GM19351 (cell line): ENCODE data around the gene CACNA1H.

Experiments used
- ATAC-seq: cut with Tn5 transposase; IDR thresholded peaks from one replicate; pipeline ENCODE4 v1.9.1; 2021; ENCODE audit warnings: mild to moderate bottlenecking, moderate library complexity; ENCODE audit not compliant: unreplicated experiment

The CACNA1H gene

GRCh38 chr16:1140582-1141162 lies 12.2 kb upstream of the CACNA1H start:
- no peak for ATAC-seq

GRCh38 chr16:1141191-1141590 lies 11.7 kb upstream of the CACNA1H start:
- ATAC-seq = no peak

- no peak for ATAC-seq
These were observed 11.2 kb upstream of the CACNA1H start for GRCh38 chr16:1141716-1142115.

- ATAC-seq = no peak
These were observed 10.0 kb upstream of the CACNA1H start for GRCh38 chr16:1142911-1143310.

GRCh38 chr16:1143761-1144450 lies 9.0 kb upstream of the CACNA1H start:
- no peak for ATAC-seq

GRCh38 chr16:1144476-1145382 lies 8.2 kb upstream of the CACNA1H start:
- ATAC-seq = no peak

- ATAC-seq = no peak
These were observed 7.4 kb upstream of the CACNA1H start for GRCh38 chr16:1145383-1146100.

GRCh38 chr16:1146409-1146808 lies 6.5 kb upstream of the CACNA1H start:
- no peak for ATAC-seq

GRCh38 chr16:1147027-1147426 lies 5.9 kb upstream of the CACNA1H start:
- ATAC-seq = no peak

GRCh38 chr16:1149101-1149636 lies 3.7 kb upstream of the CACNA1H start:
- ATAC-seq = no peak

GRCh38 chr16:1150511-1150982 lies 2.4 kb upstream of the CACNA1H start:
- ATAC-seq = no peak

GRCh38 chr16:1151424-1152122 lies 1.3 kb upstream of the CACNA1H start:
- ATAC-seq = no peak

- no peak for ATAC-seq
These were observed 725 bp upstream of the CACNA1H start for GRCh38 chr16:1152123-1152638.

GRCh38 chr16:1153480-1154160 lies 714 bp downstream of the CACNA1H start:
- ATAC-seq = no peak

GRCh38 chr16:1154291-1154886 lies 1.5 kb downstream of the CACNA1H start:
- no peak for ATAC-seq

- ATAC-seq = no peak
These were observed 2.0 kb downstream of the CACNA1H start for GRCh38 chr16:1154887-1155331.

- no peak for ATAC-seq
These were observed 2.6 kb downstream of the CACNA1H start for GRCh38 chr16:1155353-1156054.
